Thoracic aorta (tissue), 2 donors: Measurements from ENCODE around the gene PFKFB1. TPM values are rescaled to one million over a fixed set of nuclear protein-coding genes. Genes with fewer than 3 reads are reported as not detected.

Experiments
- ATAC-seq: fragments of 150-250 bp; one replicate; pipeline ENCODE4 v1.8.0; 2017; ENCODE audit warnings: low read depth; ENCODE audit not compliant: insufficient number of reproducible peaks, low FRiP score
- DNase-seq: peaks from one replicate; pipeline ENCODE4 v3.0.0-alpha.2; 2020; ENCODE audit warnings: low spot score
- H3K27ac ChIP-seq, 2 donors: fragments of 200-600 bp; sonication (generic); 1 replicate in 1 of 2; 2 replicates in 1 of 2; pipeline ENCODE4 v1.5.1; 2016; ENCODE audit warnings: mild to moderate bottlenecking in 2 of 2, moderate library complexity in 2 of 2
- H3K27me3 ChIP-seq: fragments of 200-600 bp; sonication (generic); replicated peaks from 2 replicates; pipeline ENCODE4 v1.6.0; 2016; ENCODE audit warnings: mild to moderate bottlenecking; ENCODE audit not compliant: insufficient read depth
- H3K36me3 ChIP-seq: fragments of 200-600 bp; sonication (generic); one replicate; pipeline ENCODE4 v1.5.1; 2016
- H3K4me1 ChIP-seq, 2 donors: fragments of 200-600 bp; sonication (generic); 1 replicate in 1 of 2; 2 replicates in 1 of 2; pipeline versions ENCODE4 v1.5.1 to v1.6.0; 2016; ENCODE audit warnings: low read depth in 2 of 2, mild to moderate bottlenecking in 1 of 2; ENCODE audit not compliant: control insufficient read depth in 1 of 2
- H3K4me3 ChIP-seq: fragments of 200-600 bp; sonication (generic); 2 replicates; pipeline ENCODE4 v1.5.1; 2016; ENCODE audit warnings: mild to moderate bottlenecking
- H3K9me3 ChIP-seq: fragments of 200-600 bp; sonication (generic); 2 replicates; pipeline ENCODE4 v1.5.1; 2016
- total RNA-seq, 2 donors: library from RNA; depleted of rRNA; stranded (reverse); fragments of >200 nt; gene quantifications; one replicate each; pipeline versions ENCODE4 v1.1.0 to v1.2.3, GENCODE V29; 2016
- TF ChIP-seq, protein P1 (sequence below): fragments of 200-600 bp; sonication (generic); IDR thresholded peaks from one replicate; pipeline ENCODE4 v1.5.1; 2019; ENCODE audit warnings: antibody characterized with exemption

The PFKFB1 gene
- total RNA-seq = not detected

GRCh38 chrX:54994099-54994498 is at the start of gene PFKFB1:
TSS of gene PFKFB1 (minus strand) at chrX:54994188. CDS start at chrX:54994007, 181 bp downstream.
- ATAC-seq (no peak), DNase-seq (no peak)
- Histone ChIP-seq H3K27ac (no peak within 1 kb of the TSS), H3K4me3 (no peak within 1 kb of the TSS), H3K4me1 (no peaks in the 10 kb centered on the region), H3K9me3 (no peaks in the 10 kb centered on the region), H3K27me3 (no peaks in the 10 kb centered on the region), H3K36me3 (no peaks in the 10 kb centered on the region)
- TF ChIP-seq, protein P1, sequence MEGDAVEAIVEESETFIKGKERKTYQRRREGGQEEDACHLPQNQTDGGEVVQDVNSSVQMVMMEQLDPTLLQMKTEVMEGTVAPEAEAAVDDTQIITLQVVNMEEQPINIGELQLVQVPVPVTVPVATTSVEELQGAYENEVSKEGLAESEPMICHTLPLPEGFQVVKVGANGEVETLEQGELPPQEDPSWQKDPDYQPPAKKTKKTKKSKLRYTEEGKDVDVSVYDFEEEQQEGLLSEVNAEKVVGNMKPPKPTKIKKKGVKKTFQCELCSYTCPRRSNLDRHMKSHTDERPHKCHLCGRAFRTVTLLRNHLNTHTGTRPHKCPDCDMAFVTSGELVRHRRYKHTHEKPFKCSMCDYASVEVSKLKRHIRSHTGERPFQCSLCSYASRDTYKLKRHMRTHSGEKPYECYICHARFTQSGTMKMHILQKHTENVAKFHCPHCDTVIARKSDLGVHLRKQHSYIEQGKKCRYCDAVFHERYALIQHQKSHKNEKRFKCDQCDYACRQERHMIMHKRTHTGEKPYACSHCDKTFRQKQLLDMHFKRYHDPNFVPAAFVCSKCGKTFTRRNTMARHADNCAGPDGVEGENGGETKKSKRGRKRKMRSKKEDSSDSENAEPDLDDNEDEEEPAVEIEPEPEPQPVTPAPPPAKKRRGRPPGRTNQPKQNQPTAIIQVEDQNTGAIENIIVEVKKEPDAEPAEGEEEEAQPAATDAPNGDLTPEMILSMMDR = no peak

- Histone ChIP-seq H3K4me3 (no peak overlapping the region), H3K36me3 (no peaks in the 10 kb centered on the region), H3K27me3 (no peaks in the 10 kb centered on the region), H3K27ac (no peak overlapping the region), H3K9me3 (no peaks in the 10 kb centered on the region), H3K4me1 (no peaks in the 10 kb centered on the region)
- no peak for DNase-seq
- TF ChIP-seq, protein P1 = no peak
- no peak for ATAC-seq
These were observed 47.5 kb upstream of the PFKFB1 start for GRCh38 chrX:55041514-55041913.

GRCh38 chrX:55039471-55039870 is 45.5 kb upstream of the PFKFB1 start:
- Histone ChIP-seq H3K27me3 (no peaks in the 10 kb centered on the region), H3K4me3 (no peak overlapping the region), H3K4me1 (no peaks in the 10 kb centered on the region), H3K36me3 (no peaks in the 10 kb centered on the region), H3K9me3 (no peaks in the 10 kb centered on the region), H3K27ac (no peak overlapping the region)
- TF ChIP-seq, protein P1 = no peak
- ATAC-seq = no peak
- no peak for DNase-seq

GRCh38 chrX:55033429-55033828 is 39.4 kb upstream of the PFKFB1 start:
- Histone ChIP-seq H3K4me1 (no peaks in the 10 kb centered on the region), H3K27me3 (no peaks in the 10 kb centered on the region), H3K9me3 (no peaks in the 10 kb centered on the region), H3K36me3 (no peaks in the 10 kb centered on the region), H3K4me3 (no peak overlapping the region), H3K27ac (no peak overlapping the region)
- ATAC-seq (no peak), DNase-seq (no peak)
- TF ChIP-seq, protein P1 = no peak

- H3K9me3 ChIP-seq = no peaks in the 10 kb centered on the region
- no peaks in the 10 kb centered on the region for H3K4me1 ChIP-seq
- H3K27me3 ChIP-seq = no peaks in the 10 kb centered on the region
- TF ChIP-seq, protein P1 = no peak
- no peak within 1 kb of the TSS for H3K4me3 ChIP-seq
- no peak for ATAC-seq
- DNase-seq = no peak
- no peak within 1 kb of the TSS for H3K27ac ChIP-seq
- H3K36me3 ChIP-seq = no peaks in the 10 kb centered on the region
These were observed 36.5 kb upstream of the PFKFB1 start, which contains the start of gene ALAS2 for GRCh38 chrX:55030271-55031205. TSS of gene ALAS2 (minus strand) at chrX:55030977. CDS start at chrX:55026000, 4,977 bp downstream.
